GM12891 (cell line): ENCODE results near the gene RAPGEF4.

Experiments used
- PAX5 ChIP-seq: IDR thresholded peaks from 2 replicates; pipeline ENCODE4 v1.6.1; 2011; ENCODE audit warnings: low read length, moderate library complexity, mild to moderate bottlenecking; ENCODE audit not compliant: insufficient read depth, severe bottlenecking
- POLR2AphosphoS5 ChIP-seq: IDR thresholded peaks from 2 replicates; pipeline ENCODE4 v1.6.1; 2011; ENCODE audit warnings: low read depth, low read length, control low read depth

DNA sequence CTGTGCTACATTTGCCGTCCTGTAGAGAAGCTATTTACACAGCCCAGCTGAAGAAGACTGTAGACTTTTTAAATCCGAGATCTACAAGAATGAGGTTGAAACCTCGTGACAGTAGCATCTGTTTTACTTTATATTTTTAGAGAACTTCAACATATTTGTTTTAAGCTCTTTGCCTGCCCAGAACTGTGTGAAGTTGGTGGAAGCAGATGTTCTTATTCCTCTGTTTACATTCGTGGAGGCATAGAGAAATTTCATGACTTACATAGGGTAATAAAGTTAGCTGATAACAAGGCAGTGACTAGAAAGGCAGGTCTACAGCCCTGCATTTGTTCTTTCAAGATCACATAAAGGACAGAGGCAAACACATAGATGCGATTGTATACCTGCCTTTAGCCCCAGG is 293.0 kb downstream of the RAPGEF4 start:
- TF ChIP-seq PAX5 (no peak), POLR2AphosphoS5 (no peak)
